Testis (tissue), 2 donors: ENCODE data around the gene GARIN5B.

Experiments used
- POLR2A ChIP-seq: fragments of 450-650 bp; IDR thresholded peaks from one replicate; pipeline ENCODE4 v1.6.1; 2017; ENCODE audit warnings: antibody characterized with exemption, mild to moderate bottlenecking, moderate library complexity
- TF ChIP-seq, protein P1 (sequence below), 3 experiments: fragments of 450-650 bp in 2 of 3; fragments of 200-600 bp in 1 of 3; sonication (generic) in 1 of 3; IDR thresholded peaks; one replicate each; pipeline ENCODE4 v1.5.1; 2016 to 2019; ENCODE audit warnings: antibody characterized with exemption in 3 of 3, mild to moderate bottlenecking in 2 of 3, moderate library complexity in 1 of 3

DNA sequence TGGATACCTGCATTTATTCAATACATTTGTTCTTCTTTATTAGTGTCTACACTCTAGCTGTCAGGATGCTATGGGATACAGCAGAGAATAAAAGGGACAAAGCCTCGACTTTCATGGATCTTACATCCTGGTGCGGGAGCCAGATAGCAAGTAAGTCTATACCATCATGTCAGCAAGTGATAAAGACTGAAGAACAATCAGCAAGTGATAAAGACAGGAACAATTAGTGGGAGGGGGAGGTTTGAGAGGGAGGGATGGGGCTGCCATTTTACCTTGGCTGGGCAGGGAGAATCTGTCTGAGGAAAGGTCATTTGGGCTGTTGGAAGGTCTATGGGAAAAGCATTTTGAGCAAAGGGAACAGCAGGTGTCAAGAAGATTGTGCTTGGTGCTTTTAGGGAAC lies 47.1 kb upstream of the GARIN5B start:
- TF ChIP-seq, protein P1, sequence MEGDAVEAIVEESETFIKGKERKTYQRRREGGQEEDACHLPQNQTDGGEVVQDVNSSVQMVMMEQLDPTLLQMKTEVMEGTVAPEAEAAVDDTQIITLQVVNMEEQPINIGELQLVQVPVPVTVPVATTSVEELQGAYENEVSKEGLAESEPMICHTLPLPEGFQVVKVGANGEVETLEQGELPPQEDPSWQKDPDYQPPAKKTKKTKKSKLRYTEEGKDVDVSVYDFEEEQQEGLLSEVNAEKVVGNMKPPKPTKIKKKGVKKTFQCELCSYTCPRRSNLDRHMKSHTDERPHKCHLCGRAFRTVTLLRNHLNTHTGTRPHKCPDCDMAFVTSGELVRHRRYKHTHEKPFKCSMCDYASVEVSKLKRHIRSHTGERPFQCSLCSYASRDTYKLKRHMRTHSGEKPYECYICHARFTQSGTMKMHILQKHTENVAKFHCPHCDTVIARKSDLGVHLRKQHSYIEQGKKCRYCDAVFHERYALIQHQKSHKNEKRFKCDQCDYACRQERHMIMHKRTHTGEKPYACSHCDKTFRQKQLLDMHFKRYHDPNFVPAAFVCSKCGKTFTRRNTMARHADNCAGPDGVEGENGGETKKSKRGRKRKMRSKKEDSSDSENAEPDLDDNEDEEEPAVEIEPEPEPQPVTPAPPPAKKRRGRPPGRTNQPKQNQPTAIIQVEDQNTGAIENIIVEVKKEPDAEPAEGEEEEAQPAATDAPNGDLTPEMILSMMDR (IDR thresholded peaks at IDR 0.05), result no peak
- no peak for TF ChIP-seq POLR2A
